HG02759 (cell line): Measurements from ENCODE around the gene CDK5R2.

ENCODE experiments used
- ATAC-seq: cut with Tn5 transposase; IDR thresholded peaks from one replicate; pipeline ENCODE4 v1.9.1; 2021; ENCODE audit warnings: mild to moderate bottlenecking, moderate library complexity; ENCODE audit not compliant: unreplicated experiment

Gene CDK5R2

DNA sequence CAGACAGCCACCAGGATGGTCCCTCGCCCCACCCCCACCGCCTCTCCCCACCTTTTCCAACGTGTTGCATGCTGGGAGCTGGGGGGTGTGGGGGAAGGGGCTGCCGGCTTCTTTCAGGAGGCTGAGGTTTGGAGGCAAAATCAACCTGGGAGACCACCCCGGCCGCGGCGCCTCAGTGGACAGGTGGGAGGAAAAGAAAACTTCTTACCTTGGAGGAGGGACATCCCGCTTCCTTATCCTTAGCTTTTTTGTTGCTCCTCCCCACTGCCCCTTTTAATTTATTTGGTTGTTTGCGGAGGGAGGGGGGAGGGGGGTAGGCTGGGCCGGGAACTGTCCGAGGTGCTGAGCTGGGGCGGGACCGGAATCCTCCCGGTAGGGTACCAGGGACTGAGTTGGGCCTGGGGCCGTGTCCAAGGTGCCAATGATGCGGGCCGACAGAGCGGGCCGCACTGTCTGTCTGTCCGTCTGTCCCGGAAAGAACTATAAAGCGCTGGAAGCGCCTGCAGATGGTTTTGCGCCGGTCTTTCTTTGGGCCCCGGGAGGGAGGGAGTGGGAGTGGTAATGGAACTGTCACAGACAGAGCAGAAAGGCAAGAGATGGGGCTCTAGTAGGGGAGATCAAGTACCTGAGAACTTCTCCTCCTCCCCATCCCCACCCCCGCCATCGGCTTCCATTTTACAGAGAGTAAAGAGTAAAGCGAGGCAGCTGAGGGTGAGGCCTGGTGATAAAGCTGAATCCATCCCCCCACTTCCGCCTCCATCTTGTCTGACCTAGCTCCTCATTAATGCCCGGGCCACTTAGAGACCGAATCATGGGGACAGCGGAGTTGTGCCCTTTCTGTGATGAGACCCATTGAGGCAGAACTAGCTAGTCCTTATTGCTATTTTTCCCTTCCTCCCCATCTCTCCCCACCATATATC lies 2.4 kb downstream of the CDK5R2 start:
- ATAC-seq: no peak

- no peak for ATAC-seq
These were observed 3.5 kb downstream of the CDK5R2 start for GRCh38 chr2:218962859-218963492.

- ATAC-seq: no peak
These were observed 4.1 kb downstream of the CDK5R2 start for GRCh38 chr2:218963601-218964000.

- ATAC-seq: no peak
These were observed 4.7 kb downstream of the CDK5R2 start for GRCh38 chr2:218964041-218964771.

DNA sequence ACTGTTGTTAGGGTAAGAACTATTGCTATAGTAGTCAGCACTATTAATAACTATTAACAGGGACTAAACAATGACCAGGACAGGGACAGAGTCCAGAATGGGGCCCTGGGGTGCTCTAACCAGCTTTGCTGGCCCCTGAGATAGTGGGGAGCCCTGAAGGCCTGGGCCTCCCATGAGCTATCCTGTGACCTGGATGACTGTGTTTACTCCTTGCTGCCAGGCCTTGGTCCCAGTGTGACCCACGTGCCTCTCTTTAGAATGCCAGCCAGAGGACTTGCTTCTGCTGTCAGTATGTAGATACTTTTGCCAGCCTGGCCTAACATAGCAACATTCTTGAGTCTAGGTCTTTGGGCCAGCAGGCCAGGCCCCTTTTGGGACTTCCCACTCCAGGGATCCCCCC lies 11.4 kb downstream of the CDK5R2 start:
- ATAC-seq: no peak

DNA sequence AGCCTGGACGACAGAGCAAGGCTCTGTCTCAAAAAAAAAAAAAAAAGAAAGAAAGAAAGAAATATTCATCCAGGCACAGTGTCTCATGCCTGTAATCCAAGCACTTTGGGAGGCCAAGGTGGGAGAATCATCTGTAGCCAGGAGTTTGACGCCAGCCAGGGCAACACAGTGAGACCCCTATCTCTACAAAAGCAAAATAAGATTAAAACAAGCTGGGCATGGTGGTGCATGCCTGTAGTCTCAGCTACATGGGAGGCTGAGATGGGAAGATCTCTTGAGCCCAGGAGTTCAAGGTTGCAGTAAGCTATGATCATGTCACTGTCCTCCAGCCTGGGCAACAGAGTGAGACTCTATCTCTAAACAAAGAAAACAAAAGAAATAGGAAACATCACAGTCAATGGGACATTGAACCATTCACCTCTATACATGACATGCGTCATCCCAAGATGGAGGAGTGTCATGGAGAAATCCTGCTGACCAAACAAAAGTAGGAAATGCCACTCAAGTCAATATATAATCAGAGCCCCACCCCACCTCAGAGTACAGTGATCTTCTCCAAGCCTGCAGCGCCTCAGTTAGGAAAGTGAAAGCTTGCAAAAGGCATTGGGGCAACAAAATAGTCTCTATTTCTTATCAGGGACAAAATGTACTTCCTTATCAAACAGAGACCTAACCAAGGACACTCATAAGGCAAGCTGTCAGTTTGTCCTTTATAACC lies 15.8 kb downstream of the CDK5R2 start:
- no peak for ATAC-seq

- ATAC-seq: peak; percentile 89
These were observed 20.6 kb downstream of the CDK5R2 start for GRCh38 chr2:218979846-218980734.

DNA sequence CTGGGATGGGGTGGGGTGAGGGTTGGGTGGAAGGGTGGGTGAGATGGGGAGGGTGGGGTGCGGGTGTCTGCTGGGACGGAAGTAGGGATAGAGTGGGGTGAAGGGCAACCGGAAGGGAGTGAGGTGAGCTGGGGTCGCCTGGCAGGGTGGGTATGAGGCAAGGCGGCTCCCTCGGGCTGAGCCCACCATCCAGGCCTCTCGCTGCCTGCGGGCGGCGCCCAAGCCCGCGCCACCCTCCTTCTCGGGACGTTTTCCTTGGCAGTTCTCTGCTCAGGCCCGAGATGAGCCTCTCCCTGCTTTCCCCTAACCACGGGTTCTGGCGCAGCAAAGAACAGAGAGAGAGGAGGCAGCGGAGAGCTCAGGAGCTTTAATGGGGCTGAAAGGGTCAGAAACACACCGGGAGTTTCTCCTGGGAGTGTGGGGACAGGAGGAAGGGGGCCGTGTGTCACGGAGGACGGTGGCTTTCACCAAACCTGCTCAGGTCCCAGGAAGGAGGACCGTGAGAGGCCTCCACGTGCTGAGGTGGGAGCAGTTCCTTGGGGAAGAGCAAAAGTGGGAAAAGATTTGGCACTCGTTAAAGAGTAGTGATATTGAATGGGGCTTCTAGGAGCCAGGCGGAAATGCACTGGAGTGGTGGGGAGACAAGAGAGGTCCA lies 21.4 kb downstream of the CDK5R2 start:
- ATAC-seq: no peak

GRCh38 chr2:218981390-218981880 lies 22.0 kb downstream of the CDK5R2 start:
- no peak for ATAC-seq

DNA sequence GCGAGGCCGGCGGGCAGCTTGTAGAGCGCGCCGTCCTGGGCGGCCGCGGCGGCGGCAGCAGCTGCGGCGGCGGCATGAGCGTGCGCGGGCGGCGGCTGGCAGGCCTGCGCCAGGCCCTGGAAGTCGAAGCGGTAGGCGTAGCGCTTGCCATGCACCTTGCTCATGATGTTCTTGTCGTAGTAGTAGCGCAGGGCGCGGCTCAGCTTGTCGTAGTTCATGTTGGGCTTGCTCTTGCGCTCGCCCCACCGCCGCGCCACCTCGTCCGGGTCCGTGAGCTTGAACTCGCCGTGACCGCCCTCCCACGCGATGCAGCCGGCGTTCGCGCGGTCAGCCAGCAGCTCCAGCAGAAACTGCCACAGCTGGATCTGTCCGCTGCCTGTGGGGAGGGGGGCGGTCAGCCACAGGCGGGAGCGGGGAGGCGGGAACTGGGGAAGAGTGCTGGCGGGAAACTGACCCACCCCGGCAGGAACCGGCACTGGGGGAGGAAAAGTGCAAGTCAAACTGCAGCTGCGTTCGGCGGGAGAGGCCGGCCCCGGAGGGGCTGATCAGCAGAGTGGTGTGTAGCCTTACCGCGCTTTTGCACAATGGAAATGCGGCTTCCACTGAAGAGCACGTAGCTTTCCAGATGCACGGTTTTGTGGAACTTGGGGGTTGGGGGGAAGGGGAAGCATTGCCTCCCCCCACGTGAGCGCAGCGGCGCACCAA lies 22.6 kb downstream of the CDK5R2 start:
- ATAC-seq: no peak

GRCh38 chr2:218982586-218983262 lies 23.3 kb downstream of the CDK5R2 start:
- no peak for ATAC-seq

DNA sequence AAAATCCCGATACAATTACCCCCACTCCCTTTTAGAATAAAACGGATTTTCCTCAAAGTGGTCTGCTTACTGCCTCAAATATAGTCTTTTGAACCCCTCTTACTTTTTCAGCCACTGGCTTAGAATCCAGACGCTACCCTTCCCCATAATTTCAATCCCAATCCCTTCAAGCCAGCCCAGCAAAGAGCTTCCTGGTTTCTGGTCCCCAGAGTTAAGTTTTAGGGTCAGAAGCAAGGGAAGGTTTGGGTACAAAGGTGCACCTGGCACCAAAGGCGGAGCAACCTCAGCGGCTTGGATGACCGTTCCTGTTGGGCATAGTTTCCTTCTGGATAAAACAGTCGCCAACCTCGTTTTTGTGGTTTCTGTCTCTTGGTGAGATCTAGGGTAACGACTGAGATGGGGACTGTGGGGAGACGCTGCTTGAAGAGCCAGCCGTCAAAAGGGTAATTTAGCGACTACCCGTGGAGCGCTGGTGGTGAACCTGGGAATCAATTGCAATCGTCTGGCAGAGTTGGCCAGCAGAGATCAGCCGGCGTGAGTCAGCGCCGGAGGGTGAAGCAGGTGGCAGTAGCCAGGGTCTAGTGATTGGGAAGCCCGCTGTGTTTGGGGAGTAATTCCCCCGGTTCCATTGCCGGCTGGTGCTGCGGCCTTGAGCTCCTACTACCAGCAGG lies 23.9 kb downstream of the CDK5R2 start:
- no peak for ATAC-seq

DNA sequence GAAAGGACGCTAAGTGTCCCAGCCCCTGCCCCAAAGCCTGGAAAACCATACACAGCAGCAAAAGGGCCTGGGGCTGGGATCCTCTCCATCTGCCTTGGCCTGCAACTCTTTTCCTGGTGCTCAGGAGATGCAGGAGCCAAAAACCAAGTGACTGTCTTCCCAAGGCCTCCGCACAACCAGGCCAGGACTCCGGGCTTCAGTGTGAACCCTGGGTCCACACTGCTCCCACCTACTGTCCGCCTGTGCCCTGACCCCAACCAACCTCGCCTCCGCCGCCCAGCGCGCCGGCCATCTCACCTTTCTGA lies 24.4 kb downstream of the CDK5R2 start:
- no peak for ATAC-seq

DNA sequence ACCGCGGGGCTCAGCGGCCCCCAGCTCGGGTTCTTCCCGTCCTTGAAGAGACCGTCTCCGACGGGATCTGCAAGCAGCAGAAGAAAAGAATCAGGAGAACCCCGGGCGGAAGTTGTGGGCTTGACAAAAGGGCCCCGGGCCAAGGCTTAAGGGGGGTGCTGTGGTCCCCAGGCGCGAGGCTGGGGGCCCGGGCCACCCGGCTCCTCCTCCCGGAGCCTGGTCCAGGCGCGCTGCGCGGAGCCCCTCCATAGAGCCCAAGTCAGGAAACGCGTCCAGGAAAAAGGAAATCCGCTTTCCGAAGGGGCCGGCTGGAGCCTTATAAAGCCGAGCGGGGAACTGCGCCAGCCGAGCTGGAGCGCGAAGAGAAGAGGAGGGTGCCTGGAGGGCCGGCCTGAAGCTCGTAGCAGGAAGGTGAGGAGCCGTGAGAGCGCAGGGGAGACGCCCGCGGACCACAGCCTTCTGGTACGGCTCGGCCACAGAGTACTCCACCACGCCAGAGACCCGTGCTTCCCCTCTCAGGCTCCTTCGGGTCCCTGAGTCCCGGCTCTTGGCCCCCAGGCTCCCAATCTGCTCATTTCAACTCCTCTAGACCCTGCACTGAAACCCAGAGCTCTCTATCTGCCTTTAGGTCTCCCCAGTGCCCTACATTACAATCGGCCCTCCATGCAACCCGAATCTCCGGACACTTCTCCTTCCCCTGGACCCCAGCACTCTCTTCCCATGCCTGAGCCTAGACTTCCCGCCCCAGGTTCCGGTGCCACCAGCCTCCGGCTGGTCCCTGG lies 25.0 kb downstream of the CDK5R2 start:
- ATAC-seq: no peak

DNA sequence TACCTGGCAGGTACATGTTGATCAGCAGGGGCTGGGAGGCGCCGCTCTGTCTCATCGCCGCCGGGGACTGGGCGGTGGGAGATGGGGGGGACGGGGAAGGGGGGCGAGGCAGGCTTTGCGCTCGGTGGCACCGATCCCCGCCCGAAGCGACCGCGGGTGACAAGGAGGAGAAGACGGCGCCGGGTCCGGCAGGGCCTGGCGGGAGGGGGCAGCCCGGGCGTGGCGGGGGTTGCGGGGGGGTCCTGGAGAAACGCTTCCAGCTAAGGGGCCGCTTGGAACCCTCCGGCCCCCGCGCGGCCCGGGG lies 25.5 kb downstream of the CDK5R2 start, which contains the start of gene FEV:
TSS of gene FEV (minus strand) at position 164 of the 304 bp plus-strand sequence. CDS start at position 55, 109 bp downstream.
- no peak for ATAC-seq

DNA sequence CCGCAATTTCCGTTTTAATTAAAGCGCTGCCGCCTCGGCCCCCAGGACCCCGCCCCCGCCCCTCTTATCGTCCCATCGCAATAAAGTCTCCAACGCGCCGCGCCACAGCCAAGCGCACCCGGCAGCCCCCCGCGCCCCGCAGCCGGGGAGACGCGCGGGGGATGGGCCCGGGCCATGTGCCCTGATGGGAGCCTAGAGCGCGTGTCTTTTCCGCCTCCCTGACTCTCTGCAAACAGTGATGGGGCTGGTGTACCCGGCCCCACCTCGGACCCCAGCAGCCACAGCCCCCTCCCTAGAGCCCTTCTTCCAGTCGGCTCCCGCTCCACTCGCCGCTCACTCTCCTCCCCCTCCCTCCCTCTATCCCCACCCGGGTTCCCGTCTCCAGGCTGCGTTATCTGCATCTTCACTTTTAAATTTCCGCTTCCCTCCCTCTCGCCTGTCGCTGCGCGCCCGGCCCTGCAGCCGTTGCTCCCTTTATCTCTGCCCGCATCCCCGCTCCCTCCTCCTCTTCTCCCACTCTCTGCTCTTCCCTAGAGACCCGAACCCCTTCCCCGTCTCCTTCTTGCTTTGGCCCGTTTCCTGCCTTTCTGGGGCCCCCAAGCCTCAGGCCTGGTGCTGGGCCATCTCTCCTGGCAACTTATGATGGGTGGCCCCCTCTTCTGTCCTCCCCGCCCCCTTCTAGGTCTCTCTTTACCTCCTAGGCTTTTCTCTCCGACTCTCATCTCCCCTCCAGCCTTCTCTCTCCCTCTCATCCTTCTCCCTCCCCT lies 26.0 kb downstream of the CDK5R2 start:
- no peak for ATAC-seq
